Muscle of leg (tissue), 11 donors: ENCODE results near the gene TTLL8. TPM values are rescaled to one million over a fixed set of nuclear protein-coding genes. Genes with fewer than 3 reads are reported as not detected.

Experiments used
- DNase-seq: peaks from one replicate; pipeline ENCODE4 v3.0.0; 2013
- H3K27ac ChIP-seq: one replicate; pipeline ENCODE4 v1.5.1; 2013; ENCODE audit warnings: mild to moderate bottlenecking, low read length, control low read depth
- H3K27me3 ChIP-seq: one replicate; pipeline ENCODE4 v1.6.1; 2013; ENCODE audit warnings: low read length; ENCODE audit not compliant: control insufficient read depth, insufficient read depth
- H3K36me3 ChIP-seq: one replicate; pipeline ENCODE4 v1.6.1; 2013; ENCODE audit warnings: low read length; ENCODE audit not compliant: control insufficient read depth, insufficient read depth
- H3K4me1 ChIP-seq: one replicate; pipeline ENCODE4 v1.6.1; 2013; ENCODE audit warnings: low read length; ENCODE audit not compliant: control insufficient read depth, insufficient read depth
- H3K4me3 ChIP-seq: one replicate; pipeline ENCODE4 v1.5.1; 2013; ENCODE audit warnings: low read length, control low read depth
- H3K9me3 ChIP-seq: replicated peaks from 2 replicates; pipeline ENCODE4 v1.6.1; 2013; ENCODE audit warnings: low read depth, low read length; ENCODE audit not compliant: control insufficient read depth
- WGBS: methylation state at CpG from one replicate; pipeline ENCODE4 v1.1.5; 2013; ENCODE audit warnings: missing lambda C conversion rate; ENCODE audit not compliant: insufficient coverage; 5-methylcytosine and 5-hydroxymethylcytosine counted together
- polyA plus RNA-seq, 8 donors: library from polyadenylated mRNA; unstranded; fragments of 120-200 nt; gene quantifications; one replicate each; pipeline versions ENCODE4 v1.2.1 to v1.2.3, GENCODE V29; 2013; ENCODE audit warnings: inconsistent platforms in 1 of 8, low replicate concordance in 1 of 8; ENCODE audit not compliant: insufficient read length in 8 of 8, insufficient read depth in 1 of 8
- total RNA-seq: library from RNA; stranded (reverse); fragments of 120-200 nt; gene quantifications from one replicate; pipeline ENCODE4 v1.2.4, GENCODE V29; 2013

TTLL8 gene
- total and polyA plus RNA-seq, 9 donors: not detected

GRCh38 chr22:50083462-50084079 is 25.5 kb upstream of the TTLL8 start:
- peaks cover 2% of the 10 kb centered on the region for H3K9me3 ChIP-seq
- H3K27ac ChIP-seq: no peak overlapping the region
- no peak overlapping the region for H3K4me3 ChIP-seq
- 72% methylated on average over 16 of the region's 18 CpGs for WGBS
- DNase-seq: no peak
- H3K36me3 ChIP-seq: no peaks in the 10 kb centered on the region
- peaks cover 9% of the 10 kb centered on the region for H3K27me3 ChIP-seq
- H3K4me1 ChIP-seq: peaks cover 4% of the 10 kb centered on the region

GRCh38 chr22:50082961-50083461 is 24.9 kb upstream of the TTLL8 start:
- 87% methylated on average over 13 of the region's 21 CpGs for WGBS
- Histone ChIP-seq H3K4me3 (no peak overlapping the region), H3K9me3 (peaks cover 2% of the 10 kb centered on the region), H3K27me3 (peaks cover 9% of the 10 kb centered on the region), H3K36me3 (no peaks in the 10 kb centered on the region), H3K27ac (no peak overlapping the region), H3K4me1 (peaks cover 4% of the 10 kb centered on the region)
- DNase-seq: no peak

GRCh38 chr22:50082197-50082715 is 24.2 kb upstream of the TTLL8 start:
- Histone ChIP-seq H3K27ac (no peak overlapping the region), H3K4me1 (peaks cover 4% of the 10 kb centered on the region), H3K36me3 (no peaks in the 10 kb centered on the region), H3K4me3 (no peak overlapping the region), H3K27me3 (peaks cover 9% of the 10 kb centered on the region), H3K9me3 (peaks cover under 1% of the 10 kb centered on the region)
- WGBS: 86% methylated on average over 14 of the region's 18 CpGs
- DNase-seq: no peak

GRCh38 chr22:50081426-50082196 is 23.5 kb upstream of the TTLL8 start:
- WGBS: 91% methylated on average over 25 of the region's 27 CpGs
- no peaks in the 10 kb centered on the region for H3K36me3 ChIP-seq
- no peak overlapping the region for H3K27ac ChIP-seq
- peaks cover 4% of the 10 kb centered on the region for H3K4me1 ChIP-seq
- H3K4me3 ChIP-seq: no peak overlapping the region
- H3K27me3 ChIP-seq: peaks cover 9% of the 10 kb centered on the region
- DNase-seq: no peak
- H3K9me3 ChIP-seq: no peaks in the 10 kb centered on the region

- no peak for DNase-seq
- Histone ChIP-seq H3K9me3 (no peaks in the 10 kb centered on the region), H3K27me3 (peaks cover 2% of the 10 kb centered on the region), H3K4me1 (peaks cover 4% of the 10 kb centered on the region), H3K36me3 (no peaks in the 10 kb centered on the region), H3K27ac (no peak overlapping the region), H3K4me3 (no peak overlapping the region)
- WGBS: 70% methylated on average over 10 of the region's 13 CpGs
Observed at GRCh38 chr22:50080077-50080465, 22.0 kb upstream of the TTLL8 start.

- Histone ChIP-seq H3K4me3 (no peak overlapping the region), H3K27me3 (no peaks in the 10 kb centered on the region), H3K9me3 (no peaks in the 10 kb centered on the region), H3K36me3 (no peaks in the 10 kb centered on the region), H3K4me1 (peaks cover 2% of the 10 kb centered on the region), H3K27ac (no peak overlapping the region)
- 63% methylated on average over 2 of the region's 9 CpGs for WGBS
- DNase-seq: no peak
Observed at GRCh38 chr22:50078761-50079160, 20.7 kb upstream of the TTLL8 start.

- H3K4me3 ChIP-seq: no peak overlapping the region
- no peaks in the 10 kb centered on the region for H3K9me3 ChIP-seq
- H3K4me1 ChIP-seq: no peaks in the 10 kb centered on the region
- H3K27ac ChIP-seq: no peak overlapping the region
- no peak for DNase-seq
- no peaks in the 10 kb centered on the region for H3K27me3 ChIP-seq
- WGBS: 94% methylated on average over 3 of the region's 13 CpGs
- H3K36me3 ChIP-seq: no peaks in the 10 kb centered on the region
Observed at GRCh38 chr22:50078246-50078645, 20.1 kb upstream of the TTLL8 start.

GRCh38 chr22:50076646-50077535 is 18.8 kb upstream of the TTLL8 start:
- 85% methylated on average over 30 of the region's 43 CpGs for WGBS
- Histone ChIP-seq H3K27me3 (no peaks in the 10 kb centered on the region), H3K9me3 (no peaks in the 10 kb centered on the region), H3K36me3 (no peaks in the 10 kb centered on the region), H3K27ac (no peak overlapping the region), H3K4me1 (no peaks in the 10 kb centered on the region), H3K4me3 (no peak overlapping the region)
- no peak for DNase-seq

- Histone ChIP-seq H3K9me3 (no peaks in the 10 kb centered on the region), H3K4me3 (no peak overlapping the region), H3K27ac (no peak overlapping the region), H3K4me1 (no peaks in the 10 kb centered on the region), H3K36me3 (no peaks in the 10 kb centered on the region), H3K27me3 (no peaks in the 10 kb centered on the region)
- WGBS: 66% methylated on average over 26 of the region's 32 CpGs
- no peak for DNase-seq
Observed at GRCh38 chr22:50074551-50075530, 16.7 kb upstream of the TTLL8 start.
